ENCODE data around the gene ADAMTS3. TPM values are rescaled to one million over a fixed set of nuclear protein-coding genes. Genes with fewer than 3 reads are reported as not detected.

Gene ADAMTS3
- polyA plus RNA-seq, 1 donor from 2014 or later, result 0.20 TPM

- TF ChIP-seq CTCF (IDR thresholded peaks at IDR 0.05; ENCODE audit: poor library complexity, severe bottlenecking), result no peak
- TF ChIP-seq EZH2 (IDR thresholded peaks at IDR 0.05; ENCODE audit: borderline replicate concordance, insufficient read depth, low read length, poor library complexity, severe bottlenecking), result no peak
- no peak for TF ChIP-seq RAD21 (conservative IDR thresholded peaks at IDR 0.05)
- no peak for TF ChIP-seq EP300 (conservative IDR thresholded peaks at IDR 0.05; ENCODE audit: poor library complexity, severe bottlenecking)
- TF ChIP-seq POLR2AphosphoS5 (IDR thresholded peaks at IDR 0.05), result no peak
- no peak for TF ChIP-seq MXI1 (conservative IDR thresholded peaks at IDR 0.05; ENCODE audit: poor library complexity, severe bottlenecking)
- TF ChIP-seq TAF1 (IDR thresholded peaks at IDR 0.05; ENCODE audit: low read depth), result no peak
- TF ChIP-seq SMC3 (conservative IDR thresholded peaks at IDR 0.05; ENCODE audit: poor library complexity), result no peak
- TF ChIP-seq REST (IDR thresholded peaks at IDR 0.05; ENCODE audit: borderline replicate concordance), result no peak
- no peaks in the 10 kb centered on the region for H3K36me3 ChIP-seq (ENCODE audit: insufficient read depth, low read length)
Observed at GRCh38 chr4:72606751-72607150, 37.7 kb upstream of the ADAMTS3 start.

GRCh38 chr4:72604324-72604723, 35.3 kb upstream of the ADAMTS3 start:
- Histone ChIP-seq H3K79me2 (replicated peaks; ENCODE audit: insufficient read depth, low read length) (no peaks in the 10 kb centered on the region), H3K27me3 (ENCODE audit: insufficient read depth, low read depth, low read length) (no peaks in the 10 kb centered on the region), H3K4me2 (ENCODE audit: low read length) (no peak overlapping the region), H3K9me2 (ENCODE audit: insufficient read depth, low read length) (no peaks in the 10 kb centered on the region), H3K4me3 (ENCODE audit: low read length) (no peak overlapping the region), H3K36me3 (ENCODE audit: insufficient read depth, low read length) (no peaks in the 10 kb centered on the region), H3K9me3 (ENCODE audit: low read length) (peaks cover 7% of the 10 kb centered on the region), H3K27ac (ENCODE audit: low read length) (no peak overlapping the region), H3K9ac (ENCODE audit: low read length) (no peak overlapping the region), H4K20me1 (ENCODE audit: insufficient read depth) (no peaks in the 10 kb centered on the region), H2AFZ (ENCODE audit: low read depth, low read length) (no peak overlapping the region), H3F3A (ENCODE audit: insufficient read depth, low read length, poor library complexity, severe bottlenecking) (no peaks in the 10 kb centered on the region)
- TF ChIP-seq EP300 (conservative IDR thresholded peaks at IDR 0.05; ENCODE audit: poor library complexity, severe bottlenecking) (no peak), POLR2AphosphoS5 (IDR thresholded peaks at IDR 0.05) (no peak), TAF1 (IDR thresholded peaks at IDR 0.05; ENCODE audit: low read depth) (no peak), RAD21 (conservative IDR thresholded peaks at IDR 0.05) (no peak), SMC3 (conservative IDR thresholded peaks at IDR 0.05; ENCODE audit: poor library complexity) (no peak), CTCF (IDR thresholded peaks at IDR 0.05; ENCODE audit: poor library complexity, severe bottlenecking) (no peak), REST (IDR thresholded peaks at IDR 0.05; ENCODE audit: borderline replicate concordance) (no peak), EZH2 (IDR thresholded peaks at IDR 0.05; ENCODE audit: borderline replicate concordance, insufficient read depth, low read length, poor library complexity, severe bottlenecking) (no peak), MXI1 (conservative IDR thresholded peaks at IDR 0.05; ENCODE audit: poor library complexity, severe bottlenecking) (no peak)

More at GRCh38 chr4:72606751-72607150, 37.7 kb upstream of the ADAMTS3 start:
- H3K27ac ChIP-seq (ENCODE audit: low read length), result no peak overlapping the region
- H4K20me1 ChIP-seq (ENCODE audit: insufficient read depth), result no peaks in the 10 kb centered on the region
- no peaks in the 10 kb centered on the region for H3F3A ChIP-seq (ENCODE audit: insufficient read depth, low read length, poor library complexity, severe bottlenecking)
- H3K4me3 ChIP-seq (ENCODE audit: low read length), result no peak overlapping the region
- H3K27me3 ChIP-seq (ENCODE audit: insufficient read depth, low read depth, low read length), result no peaks in the 10 kb centered on the region
- no peak overlapping the region for H3K9ac ChIP-seq (ENCODE audit: low read length)
- H3K9me3 ChIP-seq (ENCODE audit: low read length), result peaks cover 7% of the 10 kb centered on the region
- H3K9me2 ChIP-seq (ENCODE audit: insufficient read depth, low read length), result no peaks in the 10 kb centered on the region
- no peak overlapping the region for H3K4me2 ChIP-seq (ENCODE audit: low read length)
- no peak overlapping the region for H2AFZ ChIP-seq (ENCODE audit: low read depth, low read length)
- no peaks in the 10 kb centered on the region for H3K79me2 ChIP-seq (replicated peaks; ENCODE audit: insufficient read depth, low read length)
